ENCODE data around the gene ZDHHC1. TPM values are rescaled to one million over a fixed set of nuclear protein-coding genes. Genes with fewer than 3 reads are reported as not detected.

Gene ZDHHC1
- total and polyA plus RNA-seq, 2 of the 13 experiments (the other 11 are each of a cell fraction or from before 2014, with no cell fraction given) = 0.51 to 1.1 TPM

DNA sequence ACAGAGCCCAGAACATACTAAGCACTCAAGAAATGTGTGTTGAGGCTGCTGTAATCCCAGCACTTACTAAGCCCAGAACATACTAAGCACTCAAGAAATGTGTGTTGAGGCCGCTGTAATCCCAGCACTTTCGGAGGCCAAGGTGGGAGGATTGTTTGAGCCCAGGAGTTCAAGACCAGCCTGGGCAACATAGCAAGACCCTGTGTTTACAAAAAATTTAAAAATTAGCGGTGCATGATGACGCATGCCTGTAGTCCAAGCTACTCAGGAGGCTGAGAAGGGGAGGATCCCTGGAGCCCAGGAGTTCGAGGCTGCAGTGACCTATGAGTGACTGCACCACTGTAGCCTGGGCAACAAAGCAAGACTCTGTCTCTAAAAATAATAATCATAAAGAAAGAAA, 6.7 kb upstream of the ZDHHC1 start:
- H4K20me1 ChIP-seq (ENCODE audit: insufficient read depth, low read length) = no peaks in the 10 kb centered on the region
- H2AFZ ChIP-seq (ENCODE audit: low read length) = no peak overlapping the region
- ATAC-seq = no peak
- no peak overlapping the region for H3K4me2 ChIP-seq (ENCODE audit: low read depth, low read length)
- H3K4me1 ChIP-seq (ENCODE audit: insufficient read depth, low read length) = peaks cover 8% of the 10 kb centered on the region; the same call in 1 of the 2 replicates
- CTCF ChIA-PET (ENCODE audit: low intra/inter-chr PET ratio, low total read pairs) = no interaction called here
- no peaks in the 10 kb centered on the region for H3K36me3 ChIP-seq (replicated peaks in 1 of 2; ENCODE audit: control insufficient read depth in 1 of 2, insufficient read depth in 2 of 2, low read length in 2 of 2)
- H3K9ac ChIP-seq (ENCODE audit: insufficient read depth, low read depth, low read length) = no peak overlapping the region
- H3K27me3 ChIP-seq (ENCODE audit: control insufficient read depth in 1 of 2, insufficient read depth in 2 of 2, low read length in 2 of 2) = peaks cover 5 to 41% of the 10 kb centered on the region in 2 experiments
- no peaks in the 10 kb centered on the region for H3K79me2 ChIP-seq (ENCODE audit: insufficient read depth, low read length)
- no peak overlapping the region for H3K27ac ChIP-seq (ENCODE audit: extremely low read length, insufficient read depth, low read length)
- TF ChIP-seq, protein P1, sequence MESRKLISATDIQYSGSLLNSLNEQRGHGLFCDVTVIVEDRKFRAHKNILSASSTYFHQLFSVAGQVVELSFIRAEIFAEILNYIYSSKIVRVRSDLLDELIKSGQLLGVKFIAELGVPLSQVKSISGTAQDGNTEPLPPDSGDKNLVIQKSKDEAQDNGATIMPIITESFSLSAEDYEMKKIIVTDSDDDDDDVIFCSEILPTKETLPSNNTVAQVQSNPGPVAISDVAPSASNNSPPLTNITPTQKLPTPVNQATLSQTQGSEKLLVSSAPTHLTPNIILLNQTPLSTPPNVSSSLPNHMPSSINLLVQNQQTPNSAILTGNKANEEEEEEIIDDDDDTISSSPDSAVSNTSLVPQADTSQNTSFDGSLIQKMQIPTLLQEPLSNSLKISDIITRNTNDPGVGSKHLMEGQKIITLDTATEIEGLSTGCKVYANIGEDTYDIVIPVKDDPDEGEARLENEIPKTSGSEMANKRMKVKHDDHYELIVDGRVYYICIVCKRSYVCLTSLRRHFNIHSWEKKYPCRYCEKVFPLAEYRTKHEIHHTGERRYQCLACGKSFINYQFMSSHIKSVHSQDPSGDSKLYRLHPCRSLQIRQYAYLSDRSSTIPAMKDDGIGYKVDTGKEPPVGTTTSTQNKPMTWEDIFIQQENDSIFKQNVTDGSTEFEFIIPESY (CRISPR knock-in tag; IDR thresholded peaks at IDR 0.05) = 0 out of 2 replicates have a peak, but pooled peaks have one; percentile 26
- TF ChIP-seq LCORL (IDR thresholded peaks at IDR 0.05) (no peak), LCORL (CRISPR knock-in tag; IDR thresholded peaks at IDR 0.05) (no peak)
- no peak overlapping the region for H3K4me3 ChIP-seq (replicated peaks in 1 of 3; ENCODE audit: insufficient read depth in 1 of 3, low read depth in 2 of 3, low read length in 3 of 3)
- H3K9me3 ChIP-seq (ENCODE audit: low read length) = no peaks in the 10 kb centered on the region
- POLR2A ChIA-PET = interaction anchor here (1.2 to 1.8 kb wide), 2 partner anchors 8 to 18 kb away, joined by 3 to 4 read pairs; partner anchors contain the start of gene HSD11B2
- WGBS (ENCODE audit: low lambda C conversion rate) = 66% methylated on average over 5 of the region's 5 CpGs
- in situ Hi-C loops (cut with HindIII; ENCODE audit: extremely low pct_ligation_motif_present, low pct_unique_long_range_greater_than_20kb) = no loop called here
- no peak for DNase-seq (ENCODE audit: low spot score)
- intact Hi-C loops (cut with micrococcal nuclease; ENCODE audit: unreplicated experiment) = no loop called here
- no peak for FAIRE-seq
- BruUV-seq (replicated peaks) = no TSS peak

DNA sequence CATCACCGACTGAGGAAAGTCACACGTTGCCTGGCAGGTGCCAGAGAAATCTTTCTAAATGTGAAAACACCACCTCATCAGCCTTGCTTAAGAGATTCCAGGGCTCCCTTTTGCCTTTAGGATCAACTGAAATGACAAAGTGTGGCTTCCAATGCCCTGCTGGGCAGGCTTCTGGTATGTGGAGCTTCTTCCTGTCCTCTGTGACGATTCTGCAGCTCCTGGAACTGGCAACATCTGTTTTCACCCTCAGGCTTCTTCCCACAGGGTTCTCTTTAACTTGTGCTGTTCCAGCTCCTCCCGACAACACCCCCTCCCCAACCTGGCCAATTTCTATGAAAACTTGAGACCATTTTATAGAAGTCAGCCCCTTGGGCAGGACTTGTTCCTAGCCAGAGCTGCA, 4.8 kb upstream of the ZDHHC1 start:
- Histone ChIP-seq H4K20me1 (ENCODE audit: insufficient read depth, low read length) (no peaks in the 10 kb centered on the region), H3K27ac (ENCODE audit: extremely low read length, insufficient read depth, low read length) (no peak overlapping the region), H3K4me1 (ENCODE audit: insufficient read depth, low read length) (peaks cover 20% of the 10 kb centered on the region), H3K27me3 (ENCODE audit: control insufficient read depth in 1 of 2, insufficient read depth in 2 of 2, low read length in 2 of 2) (peaks cover 3 to 41% of the 10 kb centered on the region in 2 experiments), H3K9me3 (ENCODE audit: low read length) (no peaks in the 10 kb centered on the region), H3K9ac (ENCODE audit: insufficient read depth, low read depth, low read length) (no peak overlapping the region), H3K4me3 (replicated peaks in 1 of 3; ENCODE audit: insufficient read depth in 1 of 3, low read depth in 2 of 3, low read length in 3 of 3) (no peak overlapping the region), H3K36me3 (replicated peaks in 1 of 2; ENCODE audit: control insufficient read depth in 1 of 2, insufficient read depth in 2 of 2, low read length in 2 of 2) (no peaks in the 10 kb centered on the region), H2AFZ (ENCODE audit: low read length) (no peak overlapping the region), H3K4me2 (ENCODE audit: low read depth, low read length) (no peak overlapping the region), H3K79me2 (ENCODE audit: insufficient read depth, low read length) (no peaks in the 10 kb centered on the region)
- intact Hi-C loops (cut with micrococcal nuclease; ENCODE audit: unreplicated experiment) (no loop called here), in situ Hi-C loops (cut with HindIII; ENCODE audit: extremely low pct_ligation_motif_present, low pct_unique_long_range_greater_than_20kb) (no loop called here)
- no TSS peak for BruUV-seq (replicated peaks)
- ChIA-PET CTCF (ENCODE audit: low intra/inter-chr PET ratio, low total read pairs) (no interaction called here), POLR2A (no interaction called here)
- no peak for FAIRE-seq
- ATAC-seq = no peak
- 53% methylated on average over 4 of the region's 4 CpGs for WGBS (ENCODE audit: low lambda C conversion rate)
- no peak for DNase-seq (ENCODE audit: low spot score)
- TF ChIP-seq, protein P2, sequence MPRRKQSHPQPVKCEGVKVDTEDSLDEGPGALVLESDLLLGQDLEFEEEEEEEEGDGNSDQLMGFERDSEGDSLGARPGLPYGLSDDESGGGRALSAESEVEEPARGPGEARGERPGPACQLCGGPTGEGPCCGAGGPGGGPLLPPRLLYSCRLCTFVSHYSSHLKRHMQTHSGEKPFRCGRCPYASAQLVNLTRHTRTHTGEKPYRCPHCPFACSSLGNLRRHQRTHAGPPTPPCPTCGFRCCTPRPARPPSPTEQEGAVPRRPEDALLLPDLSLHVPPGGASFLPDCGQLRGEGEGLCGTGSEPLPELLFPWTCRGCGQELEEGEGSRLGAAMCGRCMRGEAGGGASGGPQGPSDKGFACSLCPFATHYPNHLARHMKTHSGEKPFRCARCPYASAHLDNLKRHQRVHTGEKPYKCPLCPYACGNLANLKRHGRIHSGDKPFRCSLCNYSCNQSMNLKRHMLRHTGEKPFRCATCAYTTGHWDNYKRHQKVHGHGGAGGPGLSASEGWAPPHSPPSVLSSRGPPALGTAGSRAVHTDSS (CRISPR knock-in tag; conservative IDR thresholded peaks at IDR 0.05) = no peak
- TF ChIP-seq, protein P3, sequence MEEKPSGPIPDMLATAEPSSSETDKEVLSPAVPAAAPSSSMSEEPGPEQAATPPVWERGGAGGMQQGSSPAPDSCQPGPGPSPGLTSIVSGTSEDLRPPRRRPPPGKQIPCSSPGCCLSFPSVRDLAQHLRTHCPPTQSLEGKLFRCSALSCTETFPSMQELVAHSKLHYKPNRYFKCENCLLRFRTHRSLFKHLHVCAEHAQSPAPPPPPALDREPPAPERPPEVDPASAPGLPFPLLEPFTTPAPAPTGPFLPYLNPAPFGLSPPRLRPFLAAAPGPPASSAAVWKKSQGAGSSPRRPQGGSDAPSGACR (CRISPR knock-in tag; IDR thresholded peaks at IDR 0.05) = no peak
- TF ChIP-seq HMG20B (CRISPR knock-in tag; conservative IDR thresholded peaks at IDR 0.05) (no peak), YY1 (IDR thresholded peaks at IDR 0.05; ENCODE audit: insufficient read depth, insufficient replicate concordance, low read depth, low read length) (no peak), KLF11 (CRISPR knock-in tag; IDR thresholded peaks at IDR 0.05) (no peak), MED13 (CRISPR knock-in tag; IDR thresholded peaks at IDR 0.05) (no peak), CCDC6 (CRISPR knock-in tag; IDR thresholded peaks at IDR 0.05) (no peak), NFATC3 (CRISPR knock-in tag; IDR thresholded peaks at IDR 0.05) (no peak), ZNF605 (CRISPR knock-in tag; IDR thresholded peaks at IDR 0.05) (no peak), ZNF264 (CRISPR knock-in tag; IDR thresholded peaks at IDR 0.05) (no peak), ZIK1 (CRISPR knock-in tag; IDR thresholded peaks at IDR 0.05; ENCODE audit: borderline replicate concordance, low read depth) (no peak), ZNF782 (CRISPR knock-in tag; IDR thresholded peaks at IDR 0.05; ENCODE audit: borderline replicate concordance) (no peak), ZNF703 (CRISPR knock-in tag; IDR thresholded peaks at IDR 0.05; ENCODE audit: borderline replicate concordance) (no peak), FOXO1 (CRISPR knock-in tag; IDR thresholded peaks at IDR 0.05) (no peak)

Data from HepG2 (cell line).